Transverse colon (tissue), 4 donors: Measurements from ENCODE around the gene KDM3A. TPM values are rescaled to one million over a fixed set of nuclear protein-coding genes. Genes with fewer than 3 reads are reported as not detected.

Experiments used
- DNase-seq: peaks from one replicate; pipeline ENCODE4 v3.0.0-alpha.2; 2019
- H3K27ac ChIP-seq, 4 donors: fragments of 200-600 bp; sonication (generic); 2 replicates each; pipeline ENCODE4 v1.5.1; 2016 to 2018; ENCODE audit warnings: inconsistent platforms in 4 of 4
- H3K27me3 ChIP-seq: fragments of 200-600 bp; sonication (generic); 2 replicates; pipeline ENCODE4 v1.5.1; 2017; ENCODE audit warnings: inconsistent platforms
- H3K36me3 ChIP-seq, 4 donors: fragments of 200-600 bp; sonication (generic); 2 replicates each; pipeline ENCODE4 v1.5.1; 2017 to 2019; ENCODE audit warnings: inconsistent platforms in 4 of 4
- H3K4me1 ChIP-seq, 4 donors: fragments of 200-600 bp; sonication (generic); 2 replicates each; pipeline ENCODE4 v1.5.1; 2017 to 2020; ENCODE audit warnings: inconsistent platforms in 4 of 4
- H3K4me3 ChIP-seq, 4 donors: fragments of 200-600 bp; sonication (generic); 1 replicate in 1 of 4; 2 replicates in 3 of 4; pipeline versions ENCODE4 v1.5.1 to v1.6.1; 2017 to 2019; ENCODE audit warnings: inconsistent platforms in 4 of 4
- H3K9me3 ChIP-seq, 2 donors: fragments of 200-600 bp; sonication (generic); 2 replicates each; pipeline ENCODE4 v1.5.1; 2017 to 2019; ENCODE audit warnings: inconsistent platforms in 2 of 2
- EP300 ChIP-seq: sonication (generic); formaldehyde crosslinking; IDR thresholded peaks from one replicate; pipeline ENCODE4 v1.6.1; 2017; ENCODE audit warnings: antibody characterized with exemption, low read depth
- POLR2A ChIP-seq: fragments of 450-650 bp; IDR thresholded peaks from one replicate; pipeline ENCODE4 v1.6.1; 2016; ENCODE audit warnings: antibody characterized with exemption, mild to moderate bottlenecking, moderate library complexity
- POLR2AphosphoS5 ChIP-seq, 3 donors: sonication (generic); formaldehyde crosslinking; IDR thresholded peaks; one replicate each; pipeline ENCODE4 v1.6.1; 2016; ENCODE audit warnings: antibody characterized with exemption in 3 of 3
- WGBS, 2 donors: methylation state at CpG; one replicate each; pipeline ENCODE4 v1.1.5; 2018; ENCODE audit warnings: low coverage in 1 of 2; 5-methylcytosine and 5-hydroxymethylcytosine counted together
- in situ Hi-C, 4 donors: fragments of 200-750 bp; cut with MboI; loops; one replicate each; pipeline versions ENCODE4 v1.15.0 to v1.15.1; 2017; ENCODE audit warnings: low sequenced_read_pairs in 3 of 4, low pct_ligation_motif_present in 1 of 4, low pct_unique_long_range_greater_than_20kb in 1 of 4
- intact Hi-C: fragments of 100-400 bp; cut with DNase I; formaldehyde crosslinking; loops from one replicate; pipeline ENCODE4 v1.15.1; 2023; ENCODE audit warnings: low total_unique reads
- total RNA-seq, 4 donors: library from RNA; depleted of rRNA; stranded (reverse); fragments of >200 nt; gene quantifications; one replicate each; pipeline ENCODE4 v1.1.0, GENCODE V29; 2016
- TF ChIP-seq, protein P1 (sequence below), 5 experiments: fragments of 200-600 bp in 3 of 5; fragments of 450-650 bp in 2 of 5; sonication (generic) in 3 of 5; IDR thresholded peaks; 1 replicate in 2 of 5; 2 replicates in 3 of 5; pipeline ENCODE4 v1.5.1; 2016 to 2017; ENCODE audit warnings: antibody characterized with exemption in 5 of 5, inconsistent platforms in 3 of 5, mild to moderate bottlenecking in 2 of 5, moderate library complexity in 1 of 5

The KDM3A gene
- total RNA-seq, 4 donors from 2014 or later = 40.4 to 173 (median 55.0) TPM

DNA sequence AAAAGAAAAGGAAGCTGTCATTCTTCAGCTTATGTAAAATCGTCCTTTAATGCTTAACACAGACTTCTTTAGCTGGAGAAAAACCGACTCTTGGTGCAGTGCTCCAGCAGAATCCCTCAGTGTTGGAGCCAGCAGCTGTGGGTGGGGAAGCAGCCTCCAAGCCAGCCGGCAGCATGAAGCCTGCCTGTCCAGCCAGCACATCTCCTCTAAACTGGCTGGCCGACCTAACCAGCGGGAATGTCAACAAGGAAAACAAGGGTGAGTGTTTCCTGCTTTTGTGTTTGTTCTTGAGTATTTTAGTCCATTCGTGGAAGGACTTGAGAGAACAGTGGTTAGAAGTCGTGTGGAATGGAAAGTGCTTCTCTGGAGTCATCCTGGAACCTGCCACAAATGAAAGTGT is 38.9 kb downstream of the KDM3A start:
- TF ChIP-seq POLR2A (no peak), EP300 (no peak), POLR2AphosphoS5 (IDR thresholded peaks at IDR 0.05) (no peak)
- TF ChIP-seq, protein P1, sequence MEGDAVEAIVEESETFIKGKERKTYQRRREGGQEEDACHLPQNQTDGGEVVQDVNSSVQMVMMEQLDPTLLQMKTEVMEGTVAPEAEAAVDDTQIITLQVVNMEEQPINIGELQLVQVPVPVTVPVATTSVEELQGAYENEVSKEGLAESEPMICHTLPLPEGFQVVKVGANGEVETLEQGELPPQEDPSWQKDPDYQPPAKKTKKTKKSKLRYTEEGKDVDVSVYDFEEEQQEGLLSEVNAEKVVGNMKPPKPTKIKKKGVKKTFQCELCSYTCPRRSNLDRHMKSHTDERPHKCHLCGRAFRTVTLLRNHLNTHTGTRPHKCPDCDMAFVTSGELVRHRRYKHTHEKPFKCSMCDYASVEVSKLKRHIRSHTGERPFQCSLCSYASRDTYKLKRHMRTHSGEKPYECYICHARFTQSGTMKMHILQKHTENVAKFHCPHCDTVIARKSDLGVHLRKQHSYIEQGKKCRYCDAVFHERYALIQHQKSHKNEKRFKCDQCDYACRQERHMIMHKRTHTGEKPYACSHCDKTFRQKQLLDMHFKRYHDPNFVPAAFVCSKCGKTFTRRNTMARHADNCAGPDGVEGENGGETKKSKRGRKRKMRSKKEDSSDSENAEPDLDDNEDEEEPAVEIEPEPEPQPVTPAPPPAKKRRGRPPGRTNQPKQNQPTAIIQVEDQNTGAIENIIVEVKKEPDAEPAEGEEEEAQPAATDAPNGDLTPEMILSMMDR (IDR thresholded peaks at IDR 0.05) = no peak
- 36% methylated on average over 7 of the region's 7 CpGs; no CpG with 5 or more reads in 1 of the 2 donors for WGBS, 2 donors
- Histone ChIP-seq H3K27me3 (no peaks in the 10 kb centered on the region), H3K9me3 (no peaks in the 10 kb centered on the region), H3K4me1 (peaks cover 0 to 10% (median 4%) of the 10 kb centered on the region in 4 donors), H3K27ac (no peak overlapping the region), H3K36me3 (peaks cover 0 to 89% (median 30%) of the 10 kb centered on the region in 4 donors), H3K4me3 (no peak overlapping the region)
- no peak for DNase-seq
- intact Hi-C loops (no loop called here), in situ Hi-C loops (no loop called here)

DNA sequence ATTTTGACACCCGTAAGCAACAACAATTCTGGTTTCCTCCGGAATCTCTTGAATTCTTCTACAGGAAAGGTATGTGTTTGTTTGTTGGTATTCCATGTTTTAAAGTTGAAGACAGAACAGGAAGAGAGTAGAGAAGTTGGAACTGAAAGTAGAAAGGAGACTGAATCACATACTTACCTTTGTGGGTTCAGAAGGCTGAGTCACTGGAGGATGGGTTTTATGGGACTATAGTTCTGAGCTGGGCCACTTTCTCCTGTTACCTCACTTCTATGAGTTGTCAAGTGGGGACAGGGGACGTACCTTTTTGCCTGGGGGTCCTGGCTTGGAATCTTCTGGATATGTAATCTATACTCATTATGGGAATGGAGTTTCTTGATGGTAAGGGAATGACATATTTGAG is 40.9 kb downstream of the KDM3A start:
- H3K4me1 ChIP-seq = peaks cover 0 to 10% (median 4%) of the 10 kb centered on the region in 4 donors
- H3K27me3 ChIP-seq = no peaks in the 10 kb centered on the region
- no peaks in the 10 kb centered on the region for H3K9me3 ChIP-seq
- no peak overlapping the region for H3K4me3 ChIP-seq
- no peak for DNase-seq
- TF ChIP-seq EP300 = no peak
- no peak for TF ChIP-seq POLR2A
- no peak for TF ChIP-seq POLR2AphosphoS5 (IDR thresholded peaks at IDR 0.05)
- TF ChIP-seq, protein P1 (IDR thresholded peaks at IDR 0.05) = no peak
- 87 to 88% methylated on average over 2 to 3 of the region's 3 CpGs for WGBS, 2 donors
- intact Hi-C loops = no loop called here
- in situ Hi-C loops = no loop called here
- H3K36me3 ChIP-seq = peaks cover 0 to 81% (median 37%) of the 10 kb centered on the region in 4 donors
- peak overlapping the region in 2 of 4 donors; percentile 12 to 31 for H3K27ac ChIP-seq

GRCh38 chr2:86484385-86484784 is 43.2 kb downstream of the KDM3A start:
- H3K4me1 ChIP-seq = peaks cover 0 to 10% (median 4%) of the 10 kb centered on the region in 4 donors
- no peak for DNase-seq
- H3K36me3 ChIP-seq = peaks cover 0 to 87% (median 41%) of the 10 kb centered on the region in 4 donors
- TF ChIP-seq POLR2A (no peak), EP300 (no peak), POLR2AphosphoS5 (IDR thresholded peaks at IDR 0.05) (no peak)
- TF ChIP-seq, protein P1 (IDR thresholded peaks at IDR 0.05) = no peak
- in situ Hi-C loops = no loop called here
- H3K9me3 ChIP-seq = no peaks in the 10 kb centered on the region
- intact Hi-C loops = no loop called here
- no peak overlapping the region for H3K27ac ChIP-seq
- H3K4me3 ChIP-seq = no peak overlapping the region
- WGBS, 2 donors = 99 to 100% methylated on average over 2 to 3 of the region's 3 CpGs
- no peaks in the 10 kb centered on the region for H3K27me3 ChIP-seq

DNA sequence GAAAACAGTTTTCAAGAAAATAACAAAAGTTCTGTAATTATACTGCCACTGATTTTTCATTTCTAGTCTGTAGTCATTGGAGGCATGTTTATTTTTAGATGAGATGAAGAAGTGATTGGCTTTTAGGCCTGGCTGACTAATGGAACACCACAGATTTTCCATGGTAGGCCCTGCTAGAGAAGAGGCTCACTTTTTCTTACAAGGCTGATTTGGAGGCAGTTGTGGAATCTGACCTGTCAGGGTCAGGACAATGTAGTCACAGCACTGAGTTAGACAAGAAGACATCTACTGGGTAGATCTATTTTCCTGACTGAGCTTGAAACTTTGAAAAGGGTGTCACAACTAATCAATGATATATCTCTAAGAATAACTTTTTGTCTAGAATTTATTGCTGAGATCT is 43.9 kb downstream of the KDM3A start:
- TF ChIP-seq EP300 (no peak), POLR2AphosphoS5 (IDR thresholded peaks at IDR 0.05) (no peak), POLR2A (no peak)
- TF ChIP-seq, protein P1 (IDR thresholded peaks at IDR 0.05) = no peak
- in situ Hi-C loops = no loop called here
- Histone ChIP-seq H3K9me3 (no peaks in the 10 kb centered on the region), H3K4me1 (peaks cover 0 to 10% (median 2%) of the 10 kb centered on the region in 4 donors), H3K27me3 (no peaks in the 10 kb centered on the region), H3K36me3 (peaks cover 0 to 89% (median 44%) of the 10 kb centered on the region in 4 donors), H3K27ac (no peak overlapping the region), H3K4me3 (no peak overlapping the region)
- no peak for DNase-seq
- intact Hi-C loops = no loop called here
